Measurements from ENCODE around the gene RAP1GAP2.

GRCh38 chr17:2801841-2802240 is 5.6 kb downstream of the RAP1GAP2 start:
- no peak for TF ChIP-seq CTCF (IDR thresholded peaks at IDR 0.05)
- no peak for TF ChIP-seq POLR2A (IDR thresholded peaks at IDR 0.05)

Measured in heart left ventricle (tissue), 13 donors.